ENCODE results near the gene VSIG10.
A peak's percentile ranks its signal among the peaks of the same experiment; 100 is the strongest.

The VSIG10 gene

DNA sequence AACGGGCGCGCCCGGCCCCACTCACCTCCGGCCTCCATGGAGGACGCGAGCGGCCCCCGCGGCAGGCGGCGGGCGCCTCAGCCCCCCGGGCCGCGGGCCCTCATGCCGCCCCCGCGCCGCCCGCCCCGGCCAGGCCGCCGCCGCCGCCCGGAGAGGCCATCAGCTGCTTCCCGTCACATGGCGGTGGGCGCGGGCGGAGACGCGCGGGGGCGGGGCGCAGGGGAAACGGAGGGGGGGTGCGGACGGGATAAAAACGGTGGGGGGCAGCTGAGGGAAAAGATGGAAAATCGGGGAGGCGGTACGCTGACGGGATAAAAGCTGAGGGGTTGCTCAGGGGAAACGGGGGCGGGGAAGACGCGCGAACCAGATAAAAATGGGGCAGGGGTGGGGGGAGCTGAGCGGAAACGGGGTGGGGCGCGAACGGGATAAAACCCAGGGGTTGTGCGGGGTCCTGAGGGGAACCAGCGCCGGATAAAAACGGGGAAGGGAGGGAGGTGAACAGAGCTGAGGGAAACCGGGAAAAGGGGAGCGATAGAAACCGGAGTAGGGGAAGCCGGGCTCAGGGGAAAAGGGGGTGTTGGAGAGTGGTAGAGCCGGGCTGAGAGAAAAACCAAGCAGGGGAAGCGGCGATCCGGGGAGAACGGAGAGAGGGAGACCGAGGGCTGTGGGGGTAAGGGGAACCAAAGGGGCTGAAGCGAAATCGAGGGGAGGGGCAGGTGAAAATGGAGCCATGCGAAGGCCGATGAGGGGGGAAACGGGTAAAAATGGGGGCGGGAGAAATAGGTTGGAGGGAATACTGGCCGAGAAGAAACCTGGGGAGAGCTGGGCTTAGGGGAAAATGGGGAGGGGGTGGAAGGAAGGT is 42.6 kb downstream of the VSIG10 start, which contains the start of gene WSB2:
WSB2 (minus strand) TSS at position 169 of the 862 bp plus-strand sequence; CDS start at position 38, 131 bp downstream.
- Histone ChIP-seq H3K4me1 (ENCODE audit: control insufficient read depth in 2 of 2, insufficient read depth in 2 of 2, low read length in 2 of 2) (peaks cover 33 to 37% of the 10 kb centered on the region in 2 donors), H3K9me3 (ENCODE audit: control insufficient read depth in 2 of 2, low read length in 2 of 2) (no peaks in the 10 kb centered on the region), H3K27me3 (ENCODE audit: control insufficient read depth in 2 of 2, insufficient read depth in 2 of 2, low read length in 2 of 2) (no peaks in the 10 kb centered on the region), H3K36me3 (ENCODE audit: control insufficient read depth in 2 of 2, insufficient read depth in 2 of 2, low read length in 2 of 2) (no peaks in the 10 kb centered on the region), H3K4me3 (ENCODE audit: low read length in 2 of 2) (peak within 1 kb of the TSS; percentile 90 to 94), H3K27ac (ENCODE audit: low read depth in 2 of 2, low read length in 2 of 2) (peak within 1 kb of the TSS; percentile 87 to 96), H3K9ac (ENCODE audit: low read depth in 1 of 2, low read length in 2 of 2) (peak within 1 kb of the TSS; percentile 93 to 98)

DNA sequence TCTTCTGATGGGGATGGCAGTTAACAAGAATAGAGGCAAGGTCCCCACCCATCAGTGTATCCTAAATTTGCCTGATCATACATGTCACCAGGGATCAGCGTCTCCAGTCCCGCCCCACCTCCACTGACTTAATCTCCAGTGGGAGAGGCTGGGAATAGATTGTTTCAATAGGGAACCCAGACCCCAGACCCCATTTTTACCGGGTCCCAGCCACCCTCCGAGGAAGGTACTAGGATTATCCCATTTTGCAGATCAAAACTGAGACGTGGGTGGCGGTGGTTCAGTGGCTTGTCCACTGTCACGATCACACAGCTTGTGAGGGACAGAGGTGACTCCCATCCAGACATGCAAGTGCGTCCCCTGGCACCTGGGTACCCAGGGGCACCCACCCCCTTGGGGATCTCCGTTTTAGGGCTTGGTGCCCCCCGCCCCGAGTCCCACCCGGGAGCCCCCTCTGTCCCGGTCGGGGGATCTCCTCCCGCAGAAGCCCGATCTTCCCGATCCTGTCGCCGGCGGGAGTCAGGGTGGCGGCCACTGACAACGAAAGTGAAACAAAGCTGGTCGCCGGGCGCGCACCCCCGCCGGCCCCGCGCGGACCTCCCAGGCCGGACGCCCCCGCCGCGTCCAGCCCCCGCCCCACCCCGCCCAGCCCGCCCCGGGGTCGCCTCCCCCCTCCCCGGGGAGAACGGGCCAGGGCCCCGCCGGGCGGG is 43.4 kb downstream of the VSIG10 start:
- H3K9me3 ChIP-seq (ENCODE audit: control insufficient read depth in 2 of 2, low read length in 2 of 2) = no peaks in the 10 kb centered on the region
- H3K27ac ChIP-seq (ENCODE audit: low read depth in 2 of 2, low read length in 2 of 2) = peak overlapping the region; percentile 87 to 96
- peak overlapping the region; percentile 76 to 77 for H3K9ac ChIP-seq (ENCODE audit: low read depth in 1 of 2, low read length in 2 of 2)
- H3K36me3 ChIP-seq (ENCODE audit: control insufficient read depth in 2 of 2, insufficient read depth in 2 of 2, low read length in 2 of 2) = no peaks in the 10 kb centered on the region
- H3K27me3 ChIP-seq (ENCODE audit: control insufficient read depth in 2 of 2, insufficient read depth in 2 of 2, low read length in 2 of 2) = no peaks in the 10 kb centered on the region
- H3K4me1 ChIP-seq (ENCODE audit: control insufficient read depth in 2 of 2, insufficient read depth in 2 of 2, low read length in 2 of 2) = peaks cover 33 to 42% of the 10 kb centered on the region in 2 donors
- peak overlapping the region; percentile 78 to 92 for H3K4me3 ChIP-seq (ENCODE audit: low read length in 2 of 2)

DNA sequence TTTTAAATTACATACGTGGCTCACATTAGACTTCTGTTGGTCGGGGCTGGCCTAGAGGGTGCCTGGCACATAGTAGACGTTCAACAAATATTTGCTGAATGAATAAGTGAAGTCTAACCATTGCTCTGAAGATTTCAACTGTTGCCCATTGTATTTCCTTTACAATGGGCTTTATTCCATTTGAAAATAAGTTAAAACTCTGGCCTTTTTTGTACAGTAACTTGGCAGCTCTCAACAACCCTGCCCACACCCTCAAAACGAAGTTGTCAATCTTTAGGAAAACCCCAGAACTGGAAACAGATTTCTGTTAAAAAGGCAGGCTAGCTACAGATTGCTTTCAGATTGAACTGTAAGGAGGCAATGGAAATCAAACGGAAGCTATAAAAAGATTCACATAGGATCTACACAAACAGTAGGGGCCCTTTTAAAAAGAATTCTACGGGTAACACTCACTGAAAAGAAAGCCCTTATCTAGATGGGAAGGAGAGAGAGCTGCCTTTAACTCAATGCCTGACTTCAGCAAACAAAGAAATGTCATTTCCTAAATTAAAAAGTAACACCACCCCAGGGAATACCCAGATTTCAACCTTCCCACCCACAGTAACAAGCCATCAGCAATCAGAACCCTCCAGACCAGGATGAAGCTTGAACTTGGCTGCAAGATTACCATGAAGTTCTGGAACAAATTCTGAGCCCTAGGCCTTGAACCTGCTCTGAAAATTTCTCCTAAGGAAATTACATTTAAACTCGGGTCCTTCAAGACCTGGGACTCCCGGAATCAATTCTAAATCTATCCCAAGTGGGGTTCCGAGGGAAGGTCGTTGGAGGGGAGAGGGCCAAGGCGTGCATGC is 44.2 kb downstream of the VSIG10 start:
- Histone ChIP-seq H3K4me1 (ENCODE audit: control insufficient read depth in 2 of 2, insufficient read depth in 2 of 2, low read length in 2 of 2) (peaks cover 28 to 33% of the 10 kb centered on the region in 2 donors), H3K36me3 (ENCODE audit: control insufficient read depth in 2 of 2, insufficient read depth in 2 of 2, low read length in 2 of 2) (no peaks in the 10 kb centered on the region), H3K9me3 (ENCODE audit: control insufficient read depth in 2 of 2, low read length in 2 of 2) (no peaks in the 10 kb centered on the region), H3K27ac (ENCODE audit: low read depth in 2 of 2, low read length in 2 of 2) (peak overlapping the region; percentile 87 to 96), H3K4me3 (ENCODE audit: low read length in 2 of 2) (peak overlapping the region; percentile 78 to 92), H3K27me3 (ENCODE audit: control insufficient read depth in 2 of 2, insufficient read depth in 2 of 2, low read length in 2 of 2) (no peaks in the 10 kb centered on the region), H3K9ac (ENCODE audit: low read depth in 1 of 2, low read length in 2 of 2) (peak overlapping the region; percentile 76 to 77)

DNA sequence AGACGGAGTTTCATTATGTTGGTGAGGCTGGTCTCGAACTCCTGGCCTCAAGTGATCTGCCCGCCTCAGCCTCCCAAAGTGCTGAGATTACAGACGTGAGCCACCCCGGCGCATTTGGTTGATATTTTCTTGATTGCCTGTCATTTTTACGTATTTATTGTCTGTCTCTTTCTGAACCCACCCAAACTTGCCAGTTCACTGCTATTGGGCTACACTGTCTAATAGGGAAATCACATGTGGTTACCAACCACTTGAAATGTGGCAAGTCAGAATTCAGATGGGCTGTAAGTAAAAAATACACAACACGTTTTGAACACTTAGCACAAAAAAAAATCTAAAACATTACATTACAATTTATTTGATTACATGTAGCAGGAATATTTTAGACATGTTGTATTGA is 44.9 kb downstream of the VSIG10 start:
- H3K27ac ChIP-seq (ENCODE audit: low read depth in 2 of 2, low read length in 2 of 2) = peak overlapping the region in 1 of 2 donors; percentile 87
- no peaks in the 10 kb centered on the region for H3K36me3 ChIP-seq (ENCODE audit: control insufficient read depth in 2 of 2, insufficient read depth in 2 of 2, low read length in 2 of 2)
- no peak overlapping the region for H3K4me3 ChIP-seq (ENCODE audit: low read length in 2 of 2)
- H3K9me3 ChIP-seq (ENCODE audit: control insufficient read depth in 2 of 2, low read length in 2 of 2) = no peaks in the 10 kb centered on the region
- H3K9ac ChIP-seq (ENCODE audit: low read depth in 1 of 2, low read length in 2 of 2) = no peak overlapping the region
- H3K4me1 ChIP-seq (ENCODE audit: control insufficient read depth in 2 of 2, insufficient read depth in 2 of 2, low read length in 2 of 2) = peaks cover 22 to 28% of the 10 kb centered on the region in 2 donors
- H3K27me3 ChIP-seq (ENCODE audit: control insufficient read depth in 2 of 2, insufficient read depth in 2 of 2, low read length in 2 of 2) = no peaks in the 10 kb centered on the region

DNA sequence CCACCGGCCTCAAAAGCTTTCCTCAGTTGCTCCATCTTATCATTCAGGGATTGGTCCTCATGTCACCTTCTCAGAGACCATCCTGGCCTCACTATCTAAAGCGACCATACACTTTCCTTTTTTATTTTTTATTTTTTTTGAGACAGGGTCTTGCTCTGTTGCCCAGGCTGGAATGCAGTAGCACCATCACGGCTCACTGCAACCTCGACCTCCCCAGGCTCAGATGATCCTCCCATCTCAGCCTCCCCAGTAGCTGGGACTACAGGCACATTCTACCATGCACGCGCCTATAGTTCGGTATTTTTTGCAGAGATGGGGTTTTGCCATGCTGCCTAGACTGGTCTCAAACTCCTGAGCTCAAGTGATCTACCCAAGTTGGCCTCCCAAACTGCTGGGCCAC is 45.6 kb downstream of the VSIG10 start:
- H3K27ac ChIP-seq (ENCODE audit: low read depth in 2 of 2, low read length in 2 of 2) = no peak overlapping the region
- no peaks in the 10 kb centered on the region for H3K27me3 ChIP-seq (ENCODE audit: control insufficient read depth in 2 of 2, insufficient read depth in 2 of 2, low read length in 2 of 2)
- H3K9me3 ChIP-seq (ENCODE audit: control insufficient read depth in 2 of 2, low read length in 2 of 2) = no peaks in the 10 kb centered on the region
- H3K9ac ChIP-seq (ENCODE audit: low read depth in 1 of 2, low read length in 2 of 2) = no peak overlapping the region
- H3K4me1 ChIP-seq (ENCODE audit: control insufficient read depth in 2 of 2, insufficient read depth in 2 of 2, low read length in 2 of 2) = peaks cover 18 to 31% of the 10 kb centered on the region in 2 donors
- no peak overlapping the region for H3K4me3 ChIP-seq (ENCODE audit: low read length in 2 of 2)
- H3K36me3 ChIP-seq (ENCODE audit: control insufficient read depth in 2 of 2, insufficient read depth in 2 of 2, low read length in 2 of 2) = no peaks in the 10 kb centered on the region

DNA sequence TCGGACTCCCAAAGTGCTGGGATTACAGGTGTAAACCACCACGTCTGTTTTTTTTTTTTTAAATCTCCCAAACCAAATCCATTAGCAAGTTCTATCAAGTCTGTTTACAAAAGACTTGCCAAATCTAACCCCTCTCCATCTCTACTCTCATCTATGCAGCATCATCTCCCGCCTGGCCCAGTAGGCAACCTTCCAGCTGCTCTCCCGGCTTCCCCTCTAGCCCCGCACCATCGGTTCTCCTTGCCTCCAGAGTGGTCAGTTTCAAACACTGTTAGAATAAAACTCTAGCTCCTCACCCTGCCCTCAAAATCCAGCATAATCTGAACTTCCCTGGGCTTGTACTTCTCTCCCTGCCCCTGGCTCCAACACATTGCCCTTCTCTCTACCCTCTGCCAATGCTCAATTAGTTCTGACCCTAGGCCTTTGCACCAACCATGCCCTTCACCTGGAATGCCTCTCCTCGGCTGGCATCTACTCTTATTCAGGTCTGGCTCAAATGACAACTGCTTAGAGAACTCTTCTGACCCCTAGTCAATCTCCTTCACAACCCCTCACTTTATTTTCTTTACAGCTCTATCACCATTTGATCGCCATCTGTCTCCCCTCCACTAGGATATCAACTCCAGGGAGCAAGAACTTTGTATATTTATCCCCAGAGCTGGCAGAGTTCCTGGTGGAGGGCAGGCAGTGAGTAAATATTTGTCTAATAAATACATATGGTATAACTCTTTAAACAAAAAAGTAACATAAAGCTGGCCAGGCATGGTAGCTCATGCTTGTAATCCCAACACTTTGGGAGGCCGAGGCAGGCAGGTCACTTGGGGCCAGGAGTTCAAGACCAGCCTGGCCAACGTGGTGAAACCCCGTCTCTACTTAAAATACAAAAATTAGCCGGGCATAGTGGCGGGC is 47.7 kb downstream of the VSIG10 start:
- H3K9me3 ChIP-seq (ENCODE audit: control insufficient read depth in 2 of 2, low read length in 2 of 2) = no peaks in the 10 kb centered on the region
- H3K27me3 ChIP-seq (ENCODE audit: control insufficient read depth in 2 of 2, insufficient read depth in 2 of 2, low read length in 2 of 2) = no peaks in the 10 kb centered on the region
- peaks cover 4 to 5% of the 10 kb centered on the region in 2 donors for H3K36me3 ChIP-seq (ENCODE audit: control insufficient read depth in 2 of 2, insufficient read depth in 2 of 2, low read length in 2 of 2)
- H3K27ac ChIP-seq (ENCODE audit: low read depth in 2 of 2, low read length in 2 of 2) = peak overlapping the region in 1 of 2 donors; percentile 42
- H3K4me3 ChIP-seq (ENCODE audit: low read length in 2 of 2) = peak overlapping the region in 1 of 2 donors; percentile 10
- H3K4me1 ChIP-seq (ENCODE audit: control insufficient read depth in 2 of 2, insufficient read depth in 2 of 2, low read length in 2 of 2) = peaks cover 22 to 44% of the 10 kb centered on the region in 2 donors
- no peak overlapping the region for H3K9ac ChIP-seq (ENCODE audit: low read depth in 1 of 2, low read length in 2 of 2)

DNA sequence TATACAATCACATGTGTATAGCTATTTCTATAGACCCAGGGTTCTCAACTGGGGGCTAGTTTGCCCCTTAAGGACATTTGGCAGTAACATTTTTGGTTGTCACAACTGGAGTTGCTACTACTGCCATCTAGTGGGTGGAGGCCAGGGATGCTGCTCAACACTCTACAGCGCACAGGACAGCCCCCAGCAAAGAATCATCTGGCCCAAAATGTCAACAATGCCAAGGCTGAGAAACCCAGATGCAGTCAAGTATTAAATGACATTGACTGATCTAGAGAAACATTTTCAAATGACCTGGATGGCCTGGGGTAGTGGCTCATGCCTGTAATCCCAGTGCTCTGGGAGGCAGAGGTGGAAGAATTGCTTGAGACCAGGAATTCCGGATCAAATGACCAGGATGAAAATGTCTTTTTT is 48.7 kb downstream of the VSIG10 start:
- H3K27ac ChIP-seq (ENCODE audit: low read depth in 2 of 2, low read length in 2 of 2) = no peak overlapping the region
- no peak overlapping the region for H3K4me3 ChIP-seq (ENCODE audit: low read length in 2 of 2)
- H3K9ac ChIP-seq (ENCODE audit: low read depth in 1 of 2, low read length in 2 of 2) = no peak overlapping the region
- H3K9me3 ChIP-seq (ENCODE audit: control insufficient read depth in 2 of 2, low read length in 2 of 2) = no peaks in the 10 kb centered on the region
- H3K4me1 ChIP-seq (ENCODE audit: control insufficient read depth in 2 of 2, insufficient read depth in 2 of 2, low read length in 2 of 2) = peaks cover 19 to 41% of the 10 kb centered on the region in 2 donors
- peaks cover 8% of the 10 kb centered on the region in 2 donors for H3K36me3 ChIP-seq (ENCODE audit: control insufficient read depth in 2 of 2, insufficient read depth in 2 of 2, low read length in 2 of 2)
- H3K27me3 ChIP-seq (ENCODE audit: control insufficient read depth in 2 of 2, insufficient read depth in 2 of 2, low read length in 2 of 2) = no peaks in the 10 kb centered on the region

DNA sequence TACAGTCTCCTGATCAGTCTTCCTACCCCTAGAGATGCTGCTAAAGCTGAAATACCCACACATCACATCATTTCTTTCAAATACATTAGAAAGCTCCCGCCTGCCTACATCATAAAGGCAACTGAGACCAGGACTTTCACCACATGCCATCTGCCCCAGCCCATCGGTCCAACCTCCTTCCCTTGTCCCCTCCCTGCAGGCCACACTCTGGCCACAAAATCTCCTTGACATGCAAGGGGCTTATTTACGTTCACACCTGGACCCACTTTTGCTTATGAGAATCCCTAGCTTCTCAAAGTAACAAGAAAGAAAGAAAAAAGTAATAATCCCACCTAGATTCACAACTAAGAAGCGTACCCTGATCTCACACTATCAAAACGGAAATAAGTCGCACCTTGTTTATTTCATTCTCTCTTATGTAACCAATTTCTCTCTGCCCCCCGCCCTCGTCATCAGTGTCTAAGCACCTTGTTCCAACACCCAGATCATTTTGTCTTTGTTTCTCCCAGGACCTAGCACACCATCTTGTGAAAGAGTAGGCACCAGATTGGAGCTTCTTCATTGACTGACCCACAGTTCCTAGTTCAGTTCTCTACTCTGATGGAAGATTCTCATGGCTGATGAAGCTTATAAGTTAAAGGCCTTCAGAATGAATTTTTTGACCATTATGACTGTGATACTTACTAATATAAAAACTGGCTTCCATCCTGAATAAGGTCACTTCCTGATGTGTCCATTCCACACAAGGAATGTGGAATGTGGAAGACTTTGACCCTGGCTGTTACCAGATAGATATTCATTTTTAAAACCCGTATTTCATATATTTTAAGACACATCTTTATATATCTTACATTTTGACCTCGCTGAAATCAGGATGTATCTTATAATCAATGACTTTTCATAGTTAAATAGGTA is 50.5 kb downstream of the VSIG10 start:
- peaks cover 10 to 13% of the 10 kb centered on the region in 2 donors for H3K36me3 ChIP-seq (ENCODE audit: control insufficient read depth in 2 of 2, insufficient read depth in 2 of 2, low read length in 2 of 2)
- H3K27ac ChIP-seq (ENCODE audit: low read depth in 2 of 2, low read length in 2 of 2) = peak overlapping the region; percentile 79 to 88
- no peaks in the 10 kb centered on the region for H3K9me3 ChIP-seq (ENCODE audit: control insufficient read depth in 2 of 2, low read length in 2 of 2)
- H3K4me1 ChIP-seq (ENCODE audit: control insufficient read depth in 2 of 2, insufficient read depth in 2 of 2, low read length in 2 of 2) = peaks cover 13 to 28% of the 10 kb centered on the region in 2 donors
- H3K27me3 ChIP-seq (ENCODE audit: control insufficient read depth in 2 of 2, insufficient read depth in 2 of 2, low read length in 2 of 2) = no peaks in the 10 kb centered on the region
- H3K4me3 ChIP-seq (ENCODE audit: low read length in 2 of 2) = peak overlapping the region; percentile 31 to 53
- H3K9ac ChIP-seq (ENCODE audit: low read depth in 1 of 2, low read length in 2 of 2) = peak overlapping the region; percentile 34 to 54
